ENCODE data around the gene CYB5R2.

CYB5R2 gene

DNA sequence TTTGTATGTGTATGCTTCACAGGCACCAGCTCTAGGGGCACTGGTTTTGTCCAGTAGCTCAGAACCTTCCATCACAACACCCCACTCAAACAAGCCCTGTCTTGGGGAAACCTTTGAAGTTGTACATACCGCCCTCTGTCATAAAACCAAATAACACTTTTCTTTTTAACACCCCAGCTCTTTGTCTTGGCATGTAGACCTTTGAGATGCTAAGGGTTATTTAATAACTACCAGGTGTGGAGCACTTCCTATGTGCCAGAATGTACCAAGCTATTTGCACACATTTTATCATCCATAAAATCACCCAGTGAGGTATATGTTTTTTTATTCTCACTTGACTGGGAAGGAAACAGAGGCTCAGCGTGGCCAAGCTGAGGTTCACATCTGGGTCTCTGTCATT lies 50.6 kb downstream of the CYB5R2 start:
- H3K79me2 ChIP-seq (ENCODE audit: low read length): no peaks in the 10 kb centered on the region
- no peak overlapping the region for H3K9ac ChIP-seq (ENCODE audit: low read length)
- no peak overlapping the region for H3K4me3 ChIP-seq (ENCODE audit: low read length)
- H3K27ac ChIP-seq (ENCODE audit: low read length): no peak overlapping the region
- TF ChIP-seq, protein P1, sequence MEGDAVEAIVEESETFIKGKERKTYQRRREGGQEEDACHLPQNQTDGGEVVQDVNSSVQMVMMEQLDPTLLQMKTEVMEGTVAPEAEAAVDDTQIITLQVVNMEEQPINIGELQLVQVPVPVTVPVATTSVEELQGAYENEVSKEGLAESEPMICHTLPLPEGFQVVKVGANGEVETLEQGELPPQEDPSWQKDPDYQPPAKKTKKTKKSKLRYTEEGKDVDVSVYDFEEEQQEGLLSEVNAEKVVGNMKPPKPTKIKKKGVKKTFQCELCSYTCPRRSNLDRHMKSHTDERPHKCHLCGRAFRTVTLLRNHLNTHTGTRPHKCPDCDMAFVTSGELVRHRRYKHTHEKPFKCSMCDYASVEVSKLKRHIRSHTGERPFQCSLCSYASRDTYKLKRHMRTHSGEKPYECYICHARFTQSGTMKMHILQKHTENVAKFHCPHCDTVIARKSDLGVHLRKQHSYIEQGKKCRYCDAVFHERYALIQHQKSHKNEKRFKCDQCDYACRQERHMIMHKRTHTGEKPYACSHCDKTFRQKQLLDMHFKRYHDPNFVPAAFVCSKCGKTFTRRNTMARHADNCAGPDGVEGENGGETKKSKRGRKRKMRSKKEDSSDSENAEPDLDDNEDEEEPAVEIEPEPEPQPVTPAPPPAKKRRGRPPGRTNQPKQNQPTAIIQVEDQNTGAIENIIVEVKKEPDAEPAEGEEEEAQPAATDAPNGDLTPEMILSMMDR (IDR thresholded peaks at IDR 0.05; ENCODE audit: low read depth, low read length): no peak
- TF ChIP-seq EZH2phosphoT487 (IDR thresholded peaks at IDR 0.05; ENCODE audit: low read depth): no peak
- H3K4me2 ChIP-seq (ENCODE audit: low read length): no peak overlapping the region
- no peak overlapping the region for H2AFZ ChIP-seq (ENCODE audit: low read depth, low read length)
- no peaks in the 10 kb centered on the region for H3K4me1 ChIP-seq (ENCODE audit: low read length)
- H3K27me3 ChIP-seq (ENCODE audit: low read depth, low read length): no peaks in the 10 kb centered on the region
- H3K9me3 ChIP-seq (ENCODE audit: insufficient read depth, low read length): no peaks in the 10 kb centered on the region
- H3K36me3 ChIP-seq (replicated peaks; ENCODE audit: low read depth, low read length): peaks cover 41% of the 10 kb centered on the region
- H4K20me1 ChIP-seq (ENCODE audit: insufficient read depth, low read length): 0 out of 2 replicates have a peak, but pooled peaks cover 3% of the 10 kb centered on the region

DNA sequence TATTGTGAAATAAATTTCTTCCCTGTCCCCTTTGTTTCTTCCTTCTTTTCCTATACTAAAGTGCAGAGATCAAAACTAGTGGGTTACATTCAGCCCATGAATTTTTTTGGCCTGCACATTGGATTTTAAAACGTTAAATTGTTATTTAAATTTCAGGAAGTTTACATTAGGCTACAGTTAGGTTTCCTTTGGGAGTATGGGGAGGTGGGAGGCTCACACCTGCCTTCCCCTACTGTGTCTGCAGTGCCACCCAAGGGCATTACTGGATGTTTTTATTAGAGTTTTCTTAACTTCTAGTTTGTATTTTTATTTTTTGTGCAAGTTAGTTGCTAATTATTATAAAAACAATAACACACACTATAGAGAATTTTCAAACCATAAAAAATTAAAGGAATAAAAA lies 51.7 kb downstream of the CYB5R2 start:
- H2AFZ ChIP-seq (ENCODE audit: low read depth, low read length): no peak overlapping the region
- H3K4me1 ChIP-seq (ENCODE audit: low read length): no peaks in the 10 kb centered on the region
- no peak overlapping the region for H3K4me2 ChIP-seq (ENCODE audit: low read length)
- H3K9me3 ChIP-seq (ENCODE audit: insufficient read depth, low read length): no peaks in the 10 kb centered on the region
- no peaks in the 10 kb centered on the region for H3K27me3 ChIP-seq (ENCODE audit: low read depth, low read length)
- H3K79me2 ChIP-seq (ENCODE audit: low read length): no peaks in the 10 kb centered on the region
- no peak overlapping the region for H3K9ac ChIP-seq (ENCODE audit: low read length)
- no peak overlapping the region for H3K4me3 ChIP-seq (ENCODE audit: low read length)
- TF ChIP-seq, protein P1 (IDR thresholded peaks at IDR 0.05; ENCODE audit: low read depth, low read length): no peak
- no peak for TF ChIP-seq EZH2phosphoT487 (IDR thresholded peaks at IDR 0.05; ENCODE audit: low read depth)
- no peak overlapping the region for H3K27ac ChIP-seq (ENCODE audit: low read length)
- H4K20me1 ChIP-seq (ENCODE audit: insufficient read depth, low read length): 0 out of 2 replicates have a peak, but pooled peaks cover 3% of the 10 kb centered on the region
- peaks cover 41% of the 10 kb centered on the region for H3K36me3 ChIP-seq (replicated peaks; ENCODE audit: low read depth, low read length)

DNA sequence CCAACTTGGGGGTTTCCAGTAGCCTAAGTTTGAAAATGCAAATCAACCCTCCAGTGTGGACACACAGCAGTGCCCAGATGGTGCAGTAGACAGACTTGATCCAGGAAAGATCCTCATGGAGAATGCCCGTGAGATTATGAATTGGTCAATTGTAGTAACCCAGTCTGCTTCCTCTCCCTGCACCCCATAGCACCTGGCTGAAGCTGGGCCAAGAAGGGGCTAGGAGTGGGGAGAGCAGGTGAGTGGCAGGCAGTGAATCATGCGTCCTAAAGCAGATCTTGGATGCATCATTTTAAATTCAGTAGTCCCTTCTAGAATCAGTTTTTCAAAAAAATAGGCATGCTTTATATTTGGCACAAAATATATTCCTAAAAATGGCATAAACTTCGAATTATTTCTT lies 52.2 kb downstream of the CYB5R2 start:
- Histone ChIP-seq H3K4me3 (ENCODE audit: low read length) (no peak overlapping the region), H3K9ac (ENCODE audit: low read length) (no peak overlapping the region), H3K4me1 (ENCODE audit: low read length) (no peaks in the 10 kb centered on the region)

DNA sequence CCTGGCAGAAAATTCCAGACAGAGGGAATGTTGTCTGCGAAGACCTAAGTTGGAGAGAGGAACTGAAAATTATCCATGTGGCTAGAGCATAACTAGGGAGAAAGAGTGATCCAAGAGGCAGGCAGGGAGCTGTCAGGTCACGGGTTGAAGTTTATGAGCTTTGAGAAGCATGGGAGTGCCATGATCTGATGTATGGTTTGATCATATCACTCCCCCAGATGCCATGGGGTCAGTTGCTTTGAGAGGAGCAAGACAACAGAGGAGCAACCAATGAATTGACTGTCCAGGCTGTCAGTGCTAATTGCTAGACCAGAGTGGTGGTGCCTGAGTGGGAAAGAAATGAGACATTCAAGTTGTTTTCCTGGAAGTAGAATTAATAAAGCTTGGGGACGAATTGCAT lies 54.0 kb downstream of the CYB5R2 start:
- no peak for TF ChIP-seq EZH2phosphoT487 (IDR thresholded peaks at IDR 0.05; ENCODE audit: low read depth)
- TF ChIP-seq, protein P1 (IDR thresholded peaks at IDR 0.05; ENCODE audit: low read depth, low read length): no peak
- Histone ChIP-seq H3K36me3 (replicated peaks; ENCODE audit: low read depth, low read length) (peaks cover 36% of the 10 kb centered on the region), H3K4me2 (ENCODE audit: low read length) (no peak overlapping the region), H3K79me2 (ENCODE audit: low read length) (no peaks in the 10 kb centered on the region), H3K27me3 (ENCODE audit: low read depth, low read length) (no peaks in the 10 kb centered on the region), H2AFZ (ENCODE audit: low read depth, low read length) (no peak overlapping the region), H3K27ac (ENCODE audit: low read length) (no peak overlapping the region), H3K4me3 (ENCODE audit: low read length) (no peak overlapping the region), H3K9ac (ENCODE audit: low read length) (no peak overlapping the region), H4K20me1 (ENCODE audit: insufficient read depth, low read length) (0 out of 2 replicates have a peak, but pooled peaks cover 3% of the 10 kb centered on the region), H3K9me3 (ENCODE audit: insufficient read depth, low read length) (no peaks in the 10 kb centered on the region), H3K4me1 (ENCODE audit: low read length) (no peaks in the 10 kb centered on the region)

More for the DNA sequence above, 52.2 kb downstream of the CYB5R2 start:
- Histone ChIP-seq H3K27ac (ENCODE audit: low read length) (no peak overlapping the region), H2AFZ (ENCODE audit: low read depth, low read length) (no peak overlapping the region), H3K27me3 (ENCODE audit: low read depth, low read length) (no peaks in the 10 kb centered on the region), H3K36me3 (replicated peaks; ENCODE audit: low read depth, low read length) (peaks cover 41% of the 10 kb centered on the region), H3K9me3 (ENCODE audit: insufficient read depth, low read length) (no peaks in the 10 kb centered on the region), H4K20me1 (ENCODE audit: insufficient read depth, low read length) (0 out of 2 replicates have a peak, but pooled peaks cover 3% of the 10 kb centered on the region), H3K4me2 (ENCODE audit: low read length) (no peak overlapping the region), H3K79me2 (ENCODE audit: low read length) (no peaks in the 10 kb centered on the region)
- TF ChIP-seq, protein P1 (IDR thresholded peaks at IDR 0.05; ENCODE audit: low read depth, low read length): no peak
- no peak for TF ChIP-seq EZH2phosphoT487 (IDR thresholded peaks at IDR 0.05; ENCODE audit: low read depth)
